ENCODE data around the gene ADAMTS6. TPM values are rescaled to one million over a fixed set of nuclear protein-coding genes. Genes with fewer than 3 reads are reported as not detected.
A peak's percentile ranks its signal among the peaks of the same experiment; 100 is the strongest.

The ADAMTS6 gene
- total RNA-seq, 1 experiment from 2014 or later = 1.5 TPM

- DNase-seq = no peak
- Histone ChIP-seq H3K4me3 (ENCODE audit: insufficient read depth, low read depth, low read length) (no peak overlapping the region), H3K36me3 (replicated peaks; ENCODE audit: control insufficient read depth, insufficient read depth, low read length) (no peaks in the 10 kb centered on the region)
Measured at GRCh38 chr5:65261499-65261898, 220.2 kb downstream of the ADAMTS6 start.

GRCh38 chr5:65255294-65255693 is 226.4 kb downstream of the ADAMTS6 start:
- Histone ChIP-seq H3K27me3 (ENCODE audit: control insufficient read depth, insufficient read depth, low read length) (no peaks in the 10 kb centered on the region), H3K4me3 (ENCODE audit: insufficient read depth, low read depth, low read length) (no peak overlapping the region), H3K36me3 (replicated peaks; ENCODE audit: control insufficient read depth, insufficient read depth, low read length) (no peaks in the 10 kb centered on the region)
- no peak for DNase-seq

More at GRCh38 chr5:65261499-65261898, 220.2 kb downstream of the ADAMTS6 start:
- H3K27me3 ChIP-seq (ENCODE audit: control insufficient read depth, insufficient read depth, low read length) = no peaks in the 10 kb centered on the region

GRCh38 chr5:65252977-65253376 is 228.7 kb downstream of the ADAMTS6 start:
- H3K4me3 ChIP-seq (ENCODE audit: insufficient read depth, low read depth, low read length) = no peak overlapping the region
- no peaks in the 10 kb centered on the region for H3K27me3 ChIP-seq (ENCODE audit: control insufficient read depth, insufficient read depth, low read length)
- no peak for DNase-seq
- H3K36me3 ChIP-seq (replicated peaks; ENCODE audit: control insufficient read depth, insufficient read depth, low read length) = no peaks in the 10 kb centered on the region

- H3K4me3 ChIP-seq (ENCODE audit: insufficient read depth, low read depth, low read length) = no peak overlapping the region
Measured at GRCh38 chr5:65248896-65249295, 232.8 kb downstream of the ADAMTS6 start.

GRCh38 chr5:65247594-65247993 is 234.1 kb downstream of the ADAMTS6 start:
- Histone ChIP-seq H3K27me3 (ENCODE audit: control insufficient read depth, insufficient read depth, low read length) (no peaks in the 10 kb centered on the region), H3K4me3 (ENCODE audit: insufficient read depth, low read depth, low read length) (no peak overlapping the region), H3K36me3 (replicated peaks; ENCODE audit: control insufficient read depth, insufficient read depth, low read length) (no peaks in the 10 kb centered on the region)
- no peak for DNase-seq

More at GRCh38 chr5:65248896-65249295, 232.8 kb downstream of the ADAMTS6 start:
- no peak for DNase-seq
- no peaks in the 10 kb centered on the region for H3K27me3 ChIP-seq (ENCODE audit: control insufficient read depth, insufficient read depth, low read length)
- H3K36me3 ChIP-seq (replicated peaks; ENCODE audit: control insufficient read depth, insufficient read depth, low read length) = no peaks in the 10 kb centered on the region

- Histone ChIP-seq H3K36me3 (replicated peaks; ENCODE audit: control insufficient read depth, insufficient read depth, low read length) (no peaks in the 10 kb centered on the region), H3K27me3 (ENCODE audit: control insufficient read depth, insufficient read depth, low read length) (no peaks in the 10 kb centered on the region), H3K4me3 (ENCODE audit: insufficient read depth, low read depth, low read length) (no peak overlapping the region)
- no peak for DNase-seq
Measured at GRCh38 chr5:65246741-65247140, 235.0 kb downstream of the ADAMTS6 start.

- Histone ChIP-seq H3K4me3 (ENCODE audit: insufficient read depth, low read depth, low read length) (no peak overlapping the region), H3K27me3 (ENCODE audit: control insufficient read depth, insufficient read depth, low read length) (no peaks in the 10 kb centered on the region), H3K36me3 (replicated peaks; ENCODE audit: control insufficient read depth, insufficient read depth, low read length) (no peaks in the 10 kb centered on the region)
- no peak for DNase-seq
Measured at GRCh38 chr5:65244031-65244430, 237.7 kb downstream of the ADAMTS6 start.

- no peak for DNase-seq
- Histone ChIP-seq H3K4me3 (ENCODE audit: insufficient read depth, low read depth, low read length) (no peak overlapping the region), H3K36me3 (replicated peaks; ENCODE audit: control insufficient read depth, insufficient read depth, low read length) (no peaks in the 10 kb centered on the region), H3K27me3 (ENCODE audit: control insufficient read depth, insufficient read depth, low read length) (no peaks in the 10 kb centered on the region)
Measured at GRCh38 chr5:65243161-65243560, 238.6 kb downstream of the ADAMTS6 start.

- no peak for DNase-seq
- H3K36me3 ChIP-seq (replicated peaks; ENCODE audit: control insufficient read depth, insufficient read depth, low read length) = no peaks in the 10 kb centered on the region
Measured at GRCh38 chr5:65229841-65230240, 251.9 kb downstream of the ADAMTS6 start.

GRCh38 chr5:65213921-65214525 is 267.7 kb downstream of the ADAMTS6 start:
- peak; percentile 53 for DNase-seq
- no peaks in the 10 kb centered on the region for H3K27me3 ChIP-seq (ENCODE audit: control insufficient read depth, insufficient read depth, low read length)
- H3K4me3 ChIP-seq (ENCODE audit: insufficient read depth, low read depth, low read length) = no peak overlapping the region
- H3K36me3 ChIP-seq (replicated peaks; ENCODE audit: control insufficient read depth, insufficient read depth, low read length) = no peaks in the 10 kb centered on the region

More at GRCh38 chr5:65229841-65230240, 251.9 kb downstream of the ADAMTS6 start:
- Histone ChIP-seq H3K27me3 (ENCODE audit: control insufficient read depth, insufficient read depth, low read length) (no peaks in the 10 kb centered on the region), H3K4me3 (ENCODE audit: insufficient read depth, low read depth, low read length) (no peak overlapping the region)

GRCh38 chr5:65209341-65209740 is 272.4 kb downstream of the ADAMTS6 start:
- no peak for DNase-seq
- Histone ChIP-seq H3K27me3 (ENCODE audit: control insufficient read depth, insufficient read depth, low read length) (no peaks in the 10 kb centered on the region), H3K36me3 (replicated peaks; ENCODE audit: control insufficient read depth, insufficient read depth, low read length) (no peaks in the 10 kb centered on the region), H3K4me3 (ENCODE audit: insufficient read depth, low read depth, low read length) (no peak overlapping the region)

GRCh38 chr5:65204966-65205365 is 276.8 kb downstream of the ADAMTS6 start:
- no peaks in the 10 kb centered on the region for H3K36me3 ChIP-seq (replicated peaks; ENCODE audit: control insufficient read depth, insufficient read depth, low read length)
- no peak for DNase-seq
- no peak overlapping the region for H3K4me3 ChIP-seq (ENCODE audit: insufficient read depth, low read depth, low read length)
- no peaks in the 10 kb centered on the region for H3K27me3 ChIP-seq (ENCODE audit: control insufficient read depth, insufficient read depth, low read length)

- H3K36me3 ChIP-seq (replicated peaks; ENCODE audit: control insufficient read depth, insufficient read depth, low read length) = no peaks in the 10 kb centered on the region
- H3K4me3 ChIP-seq (ENCODE audit: insufficient read depth, low read depth, low read length) = no peak overlapping the region
- DNase-seq = no peak
- H3K27me3 ChIP-seq (ENCODE audit: control insufficient read depth, insufficient read depth, low read length) = no peaks in the 10 kb centered on the region
Measured at GRCh38 chr5:65203746-65204145, 278.0 kb downstream of the ADAMTS6 start.

GRCh38 chr5:65199993-65200675 is 281.6 kb downstream of the ADAMTS6 start:
- Histone ChIP-seq H3K36me3 (replicated peaks; ENCODE audit: control insufficient read depth, insufficient read depth, low read length) (no peaks in the 10 kb centered on the region), H3K4me3 (ENCODE audit: insufficient read depth, low read depth, low read length) (no peak overlapping the region), H3K27me3 (ENCODE audit: control insufficient read depth, insufficient read depth, low read length) (no peaks in the 10 kb centered on the region)
- no peak for DNase-seq

- no peak for DNase-seq
- H3K36me3 ChIP-seq (replicated peaks; ENCODE audit: control insufficient read depth, insufficient read depth, low read length) = no peaks in the 10 kb centered on the region
- no peaks in the 10 kb centered on the region for H3K27me3 ChIP-seq (ENCODE audit: control insufficient read depth, insufficient read depth, low read length)
- no peak overlapping the region for H3K4me3 ChIP-seq (ENCODE audit: insufficient read depth, low read depth, low read length)
Measured at GRCh38 chr5:65198456-65199120, 283.1 kb downstream of the ADAMTS6 start.
